Fibroblast of pulmonary artery (primary cell): ENCODE results near the gene BMAL2.
A peak's percentile ranks its signal among the peaks of the same experiment; 100 is the strongest.

Experiments
- DNase-seq: peaks from one replicate; pipeline ENCODE4 v3.0.0-alpha.2; 2010; ENCODE audit warnings: low read depth
- H3K4me3 ChIP-seq: replicated peaks from 2 replicates; pipeline ENCODE4 v1.5.1; 2011; ENCODE audit warnings: low read depth, mild to moderate bottlenecking, control low read depth, low read length, moderate library complexity
- CTCF ChIP-seq: IDR thresholded peaks from 2 replicates; pipeline ENCODE4 v1.5.1; 2011; ENCODE audit warnings: mild to moderate bottlenecking, control low read depth, low read length, inconsistent platforms; ENCODE audit errors: missing control alignments

The BMAL2 gene

GRCh38 chr12:27291862-27292261 is 40.8 kb upstream of the BMAL2 start:
- peak; percentile 14 for DNase-seq
- no peak for TF ChIP-seq CTCF
- H3K4me3 ChIP-seq: no peak overlapping the region

- TF ChIP-seq CTCF: no peak
- no peak for DNase-seq
- H3K4me3 ChIP-seq: no peak overlapping the region
Observed at GRCh38 chr12:27292718-27293117, 39.9 kb upstream of the BMAL2 start.

- no peak overlapping the region for H3K4me3 ChIP-seq
- TF ChIP-seq CTCF: no peak
- DNase-seq: peak; percentile 36
Observed at GRCh38 chr12:27293463-27293862, 39.2 kb upstream of the BMAL2 start.

- no peak overlapping the region for H3K4me3 ChIP-seq
- TF ChIP-seq CTCF: no peak
- no peak for DNase-seq
Observed at GRCh38 chr12:27296674-27297073, 36.0 kb upstream of the BMAL2 start.

GRCh38 chr12:27297566-27297965 is 35.1 kb upstream of the BMAL2 start:
- DNase-seq: peak; percentile 18
- H3K4me3 ChIP-seq: no peak overlapping the region
- TF ChIP-seq CTCF: no peak

GRCh38 chr12:27299102-27299501 is 33.5 kb upstream of the BMAL2 start:
- no peak for TF ChIP-seq CTCF
- DNase-seq: no peak
- H3K4me3 ChIP-seq: no peak overlapping the region

- no peak for TF ChIP-seq CTCF
- no peak for DNase-seq
- no peak overlapping the region for H3K4me3 ChIP-seq
Observed at GRCh38 chr12:27300226-27300625, 32.4 kb upstream of the BMAL2 start.
